Stimulated activated CD8-positive, alpha-beta memory T cell treated with anti-CD3 and anti-CD28 coated beads, Interleukin-12 subunit alpha, Interleukin-12 subunit beta, amount 100 ng/mL, for 24 hours (primary cell): ENCODE data around the gene GABBR1.
"Not testable (repeated sequence)": the region's sequence is repeated elsewhere in the genome, so short reads cannot be mapped to it uniquely, and the experiment has no call there.

Experiments used
- DNase-seq: peaks from one replicate; pipeline ENCODE4 v3.0.0-alpha.2; 2020; ENCODE audit errors: extremely low read depth

The GABBR1 gene

DNA sequence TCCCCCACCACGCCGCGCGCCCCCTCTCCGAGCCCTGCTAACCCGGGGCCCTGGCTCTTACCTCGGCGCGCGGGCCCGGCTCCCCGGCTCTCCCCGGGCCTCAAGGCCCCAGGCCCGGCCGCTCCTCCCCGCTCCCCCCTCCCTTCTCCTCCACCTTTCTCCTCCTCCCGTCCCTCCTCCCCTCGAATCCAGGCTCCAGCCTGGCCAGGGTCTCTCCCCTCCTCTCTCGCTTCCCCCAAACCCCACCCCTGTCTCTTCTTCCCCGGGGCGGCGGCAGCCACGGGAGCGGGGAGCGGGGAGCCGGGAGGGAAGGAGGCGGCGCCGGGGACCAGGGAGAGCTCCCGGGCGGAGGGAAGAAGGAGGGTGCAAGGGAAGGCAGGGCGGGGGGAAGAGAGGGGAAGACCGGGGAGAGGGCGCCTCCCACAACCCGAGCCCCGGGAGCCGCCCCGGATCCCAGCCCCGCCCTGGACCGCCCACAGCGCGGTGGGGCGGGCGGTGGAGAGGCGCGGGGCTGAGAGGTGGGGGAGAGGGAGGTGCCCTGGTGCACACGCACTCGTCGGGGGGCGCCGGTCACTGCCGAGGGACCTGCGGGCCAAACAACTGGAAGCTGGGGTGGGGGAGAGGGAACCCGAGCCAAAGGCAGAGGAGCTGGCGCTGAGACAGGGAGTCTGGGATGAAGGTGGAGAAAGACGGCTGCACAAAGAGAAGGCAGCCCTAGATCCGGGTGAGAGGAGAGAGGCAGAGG lies at the start of gene GABBR1:
Gene GABBR1 (minus strand): TSS at position 395 of the 745 bp plus-strand sequence. CDS start 798 bp downstream, outside the sequence.
- DNase-seq, result peak; percentile 37

DNA sequence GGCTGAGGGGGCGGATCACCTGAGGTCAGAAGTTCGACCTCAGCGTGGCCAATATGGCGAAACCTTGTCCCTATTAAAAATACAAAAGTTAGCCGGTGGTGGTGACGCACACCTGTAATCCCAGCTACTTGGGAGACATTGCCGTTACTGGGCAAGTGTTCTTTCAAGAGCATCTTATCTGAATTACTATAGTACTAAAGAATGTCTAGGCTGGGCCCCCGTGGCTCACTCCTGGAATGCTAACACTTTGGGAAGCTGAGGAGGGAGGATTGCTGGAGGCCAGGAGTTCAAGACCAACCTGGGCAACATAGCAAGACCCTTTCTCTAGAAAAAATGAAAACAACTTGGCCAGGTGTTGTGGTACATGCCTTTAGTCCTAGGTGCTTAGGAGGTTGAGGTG lies 48.8 kb upstream of the GABBR1 start:
- no peak for DNase-seq

DNA sequence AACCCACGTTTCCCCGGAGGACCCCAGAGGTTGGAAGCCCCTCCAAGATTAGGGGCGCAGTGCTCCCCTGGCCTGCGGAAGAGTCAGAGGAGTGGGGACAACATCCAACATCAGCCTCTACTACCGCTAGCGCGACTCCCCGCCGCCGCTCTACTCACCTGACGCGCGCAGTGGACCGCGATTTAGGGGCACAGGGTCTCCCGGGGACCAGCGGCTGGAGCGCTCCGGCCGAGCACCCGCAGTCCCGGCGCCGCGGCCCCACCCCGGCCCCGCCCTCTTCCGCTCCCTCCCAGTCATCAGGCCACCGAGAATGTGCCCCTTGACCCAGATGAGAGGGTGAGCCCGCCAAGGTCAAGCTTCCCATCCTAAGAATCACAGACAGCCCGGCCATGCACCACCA lies 47.9 kb upstream of the GABBR1 start, which contains the start of gene ZFP57:
Gene ZFP57 (minus strand): TSS at position 249 of the 400 bp plus-strand sequence. CDS start 4,149 bp downstream, outside the sequence.
- no peak for DNase-seq

DNA sequence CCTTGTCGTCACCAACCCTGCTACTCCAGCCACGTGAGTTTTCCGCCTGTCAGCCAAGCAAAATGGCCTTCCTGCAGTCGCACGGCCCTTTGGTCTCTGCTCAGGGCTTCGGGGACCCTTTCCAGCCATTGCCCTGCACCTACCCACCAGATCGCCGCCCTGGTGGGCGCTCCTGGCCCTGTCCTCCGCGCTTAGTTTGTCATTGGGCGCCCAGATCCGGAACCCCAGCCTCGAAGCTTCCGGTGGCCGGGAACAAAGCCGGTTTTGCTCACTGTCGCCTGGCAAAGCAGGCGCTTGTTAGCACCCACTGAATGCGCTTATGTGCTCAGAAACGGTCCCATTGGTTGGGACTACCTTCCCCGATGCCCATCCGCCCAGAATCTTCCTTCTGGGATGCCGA lies 47.4 kb upstream of the GABBR1 start:
- DNase-seq, result no peak

DNA sequence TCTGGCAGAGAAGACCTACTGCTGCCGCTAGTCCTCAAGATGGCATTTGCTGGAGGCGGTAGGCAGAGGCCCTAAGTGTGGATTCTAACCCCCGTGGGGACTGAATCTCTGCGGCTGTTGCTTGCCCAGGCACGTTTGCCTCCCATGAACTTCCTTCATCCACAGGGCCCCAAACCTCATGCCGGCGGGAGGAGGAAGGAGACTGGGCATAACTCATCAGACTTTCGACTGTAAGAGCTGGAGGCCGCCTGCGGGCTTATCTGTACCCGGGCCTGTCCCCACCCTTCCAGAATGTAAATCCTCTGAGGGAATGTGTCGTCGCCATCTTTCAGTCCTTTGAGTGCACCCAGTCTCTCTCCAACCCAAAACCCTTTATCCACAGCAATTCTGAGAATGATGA lies 47.0 kb upstream of the GABBR1 start:
- no peak for DNase-seq

DNA sequence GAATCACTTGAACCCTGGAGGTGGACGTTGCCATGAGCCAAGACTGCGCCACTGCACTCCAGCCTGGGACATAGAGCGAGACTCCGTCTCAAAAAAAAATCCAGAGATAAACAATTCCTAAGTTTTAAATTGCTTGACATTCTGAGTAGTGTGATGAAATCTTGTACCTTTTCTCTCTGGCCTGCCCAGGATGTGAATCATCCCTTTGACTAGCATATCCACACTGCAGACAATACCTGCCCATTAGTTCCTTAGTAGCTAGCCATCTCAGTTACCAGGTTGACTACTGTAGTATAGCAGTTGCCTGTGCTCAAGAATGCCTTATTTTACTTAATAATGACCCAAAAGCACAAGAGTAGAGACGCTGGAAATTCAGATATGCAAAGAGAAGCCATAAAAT lies 45.1 kb upstream of the GABBR1 start:
- DNase-seq, result no peak

DNA sequence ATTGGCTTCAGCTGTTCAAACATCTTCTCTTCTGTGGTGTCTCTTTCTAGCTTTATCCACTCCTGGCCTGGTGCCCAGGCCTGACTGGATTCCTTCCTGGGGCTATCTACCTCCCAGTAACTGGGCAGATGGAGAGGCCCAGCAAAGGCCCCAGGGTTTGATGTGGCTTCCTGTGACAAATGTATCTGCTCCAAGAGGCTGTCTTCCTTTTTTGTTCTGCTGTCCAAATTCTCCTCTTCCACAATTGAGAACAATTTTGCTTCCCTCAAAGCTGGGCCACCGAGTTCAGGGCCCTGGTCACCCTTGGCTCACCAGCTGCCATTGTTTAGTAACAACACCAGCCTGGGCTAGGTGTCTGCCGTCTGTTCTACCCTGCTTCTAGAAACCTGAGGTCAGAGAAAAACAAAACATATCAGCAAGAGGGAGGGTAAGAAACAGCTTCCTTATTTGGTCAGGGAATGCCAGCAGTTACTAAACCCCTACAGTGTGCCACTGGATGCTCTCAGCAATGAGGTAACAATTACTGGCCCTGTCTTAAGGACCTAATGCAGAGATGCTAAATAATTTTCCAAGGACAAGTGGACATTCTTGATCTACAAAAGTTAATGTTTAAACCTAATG lies 44.1 kb upstream of the GABBR1 start:
- no peak for DNase-seq

DNA sequence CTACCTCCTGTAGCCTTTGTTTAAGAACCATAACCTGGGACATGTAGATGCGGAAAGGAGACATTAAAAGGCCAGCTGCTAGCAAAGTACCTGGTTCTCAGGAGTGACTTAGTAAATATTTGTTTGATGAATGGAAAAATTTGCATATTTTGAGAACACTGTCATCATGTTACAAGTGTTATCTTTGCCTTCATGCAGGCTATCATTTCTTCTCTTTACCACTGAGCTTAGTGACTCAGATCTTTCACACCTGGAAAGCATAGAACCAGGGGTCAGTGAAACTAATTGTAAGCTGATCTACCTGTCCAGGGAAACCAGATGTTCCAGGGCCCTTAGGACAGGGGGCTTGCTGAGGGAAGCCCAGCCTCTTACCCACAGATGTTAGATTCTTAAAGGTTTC lies 42.6 kb upstream of the GABBR1 start:
- DNase-seq, result no peak

DNA sequence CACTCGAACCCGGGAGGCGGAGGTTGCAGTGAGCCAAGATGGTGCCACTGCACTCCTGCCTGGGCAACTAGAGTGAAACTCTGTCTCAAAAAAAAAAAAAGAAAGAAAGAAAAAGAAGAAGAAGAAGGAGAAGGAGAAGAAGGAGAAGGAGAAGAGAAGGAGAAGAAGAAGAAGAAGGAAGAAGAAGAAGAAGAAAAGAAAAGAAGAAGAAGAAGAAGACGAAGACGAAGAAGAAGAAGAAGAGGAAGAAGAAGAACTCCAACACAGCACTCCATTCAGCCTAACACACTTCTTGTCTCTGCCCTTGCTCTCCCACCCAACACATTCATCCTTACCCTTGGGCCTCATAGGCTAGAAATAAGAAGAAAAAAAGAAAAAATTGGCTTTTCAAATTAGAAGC lies 41.0 kb upstream of the GABBR1 start:
- no peak for DNase-seq

DNA sequence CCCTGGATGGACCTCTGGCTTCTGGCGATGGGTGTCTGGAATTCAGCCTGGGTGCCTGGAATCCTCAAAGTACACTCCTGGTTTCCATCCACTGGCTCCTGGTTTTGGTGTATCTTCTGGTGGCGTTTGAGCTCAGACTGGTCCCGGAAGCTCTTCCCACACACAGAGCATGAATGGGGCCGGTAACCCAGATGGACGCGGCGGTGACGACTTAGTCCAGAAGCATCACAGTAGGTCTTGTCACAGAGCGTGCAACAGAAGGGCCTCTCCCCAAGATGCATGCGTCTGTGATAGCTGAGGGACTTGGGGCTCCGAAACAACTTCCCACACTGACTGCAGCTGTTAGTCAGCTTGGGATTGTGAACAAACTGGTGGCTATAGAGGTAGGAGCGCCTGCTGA lies 40.2 kb upstream of the GABBR1 start:
- DNase-seq, result no peak

DNA sequence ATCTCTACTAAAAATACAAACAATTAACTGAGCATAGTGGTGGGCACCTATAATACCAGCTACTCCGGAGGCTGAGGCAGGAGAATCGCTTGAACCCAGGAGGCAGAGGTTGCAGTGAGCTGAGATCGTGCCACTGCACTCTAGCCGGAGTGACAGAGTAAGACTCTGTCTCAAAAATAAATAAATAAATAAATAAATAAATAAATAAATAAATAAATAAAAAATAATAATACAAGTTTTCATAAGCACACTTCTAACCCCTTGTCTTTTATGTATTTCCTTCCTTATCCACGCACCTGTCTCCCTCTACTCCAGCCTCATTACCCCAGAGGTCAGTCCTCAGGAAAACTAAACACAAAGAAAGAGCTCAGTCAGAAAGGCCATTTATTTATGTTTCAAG lies 39.1 kb upstream of the GABBR1 start:
- DNase-seq, result not testable (repeated sequence)

DNA sequence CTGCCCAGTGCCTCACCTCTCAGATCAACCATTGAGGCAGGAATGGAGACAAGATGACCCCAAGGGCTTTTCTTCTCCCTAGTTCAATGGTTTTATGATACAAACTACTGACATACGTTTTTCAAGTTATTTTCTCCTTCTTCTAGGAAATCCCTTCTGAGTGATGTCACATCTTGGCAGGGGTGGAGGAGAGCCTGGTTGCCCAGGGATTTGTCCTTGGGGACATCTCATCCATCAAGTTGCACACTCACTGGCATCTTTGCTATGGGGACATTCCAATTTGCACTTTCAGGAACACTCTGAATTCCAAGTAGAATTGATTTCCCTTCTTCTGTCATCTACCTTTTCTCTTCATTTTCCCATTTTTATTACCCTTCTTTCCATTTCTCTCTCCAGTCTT lies 38.0 kb upstream of the GABBR1 start:
- DNase-seq, result no peak

DNA sequence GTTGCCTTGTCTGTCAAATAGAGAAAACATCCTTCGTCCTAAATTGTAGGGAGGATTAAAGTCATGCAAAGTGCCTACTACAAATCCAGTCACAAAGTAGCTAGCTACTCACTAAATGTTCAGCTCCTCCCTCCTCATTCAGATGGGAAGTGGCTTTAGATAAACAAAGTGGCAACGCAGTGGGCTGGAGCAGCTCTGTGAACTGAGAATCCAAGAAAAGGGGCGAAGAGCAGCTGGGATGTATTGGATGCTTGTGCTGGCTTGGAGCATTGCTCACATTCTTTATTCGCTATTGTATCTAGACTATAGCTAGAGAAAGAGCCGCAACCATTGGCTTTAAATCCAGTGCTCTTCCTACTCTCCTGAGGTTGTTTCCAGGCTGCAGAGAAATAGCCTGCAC lies 34.2 kb upstream of the GABBR1 start:
- DNase-seq, result no peak

DNA sequence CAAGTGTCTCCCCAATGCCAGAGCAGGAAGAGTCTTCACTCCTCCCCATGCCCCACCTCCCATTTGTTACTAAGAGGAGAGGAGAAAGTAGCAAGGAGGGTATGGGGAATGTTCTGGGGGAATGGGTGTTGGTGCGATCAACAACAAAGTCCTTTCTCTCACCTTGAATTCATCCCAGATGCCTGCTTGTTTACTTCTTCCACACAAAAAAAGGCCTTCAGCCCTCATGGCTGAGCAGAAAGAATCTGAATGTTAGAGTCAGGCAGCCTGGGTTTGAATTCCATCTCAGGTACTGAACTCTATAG lies 33.8 kb upstream of the GABBR1 start:
- no peak for DNase-seq

DNA sequence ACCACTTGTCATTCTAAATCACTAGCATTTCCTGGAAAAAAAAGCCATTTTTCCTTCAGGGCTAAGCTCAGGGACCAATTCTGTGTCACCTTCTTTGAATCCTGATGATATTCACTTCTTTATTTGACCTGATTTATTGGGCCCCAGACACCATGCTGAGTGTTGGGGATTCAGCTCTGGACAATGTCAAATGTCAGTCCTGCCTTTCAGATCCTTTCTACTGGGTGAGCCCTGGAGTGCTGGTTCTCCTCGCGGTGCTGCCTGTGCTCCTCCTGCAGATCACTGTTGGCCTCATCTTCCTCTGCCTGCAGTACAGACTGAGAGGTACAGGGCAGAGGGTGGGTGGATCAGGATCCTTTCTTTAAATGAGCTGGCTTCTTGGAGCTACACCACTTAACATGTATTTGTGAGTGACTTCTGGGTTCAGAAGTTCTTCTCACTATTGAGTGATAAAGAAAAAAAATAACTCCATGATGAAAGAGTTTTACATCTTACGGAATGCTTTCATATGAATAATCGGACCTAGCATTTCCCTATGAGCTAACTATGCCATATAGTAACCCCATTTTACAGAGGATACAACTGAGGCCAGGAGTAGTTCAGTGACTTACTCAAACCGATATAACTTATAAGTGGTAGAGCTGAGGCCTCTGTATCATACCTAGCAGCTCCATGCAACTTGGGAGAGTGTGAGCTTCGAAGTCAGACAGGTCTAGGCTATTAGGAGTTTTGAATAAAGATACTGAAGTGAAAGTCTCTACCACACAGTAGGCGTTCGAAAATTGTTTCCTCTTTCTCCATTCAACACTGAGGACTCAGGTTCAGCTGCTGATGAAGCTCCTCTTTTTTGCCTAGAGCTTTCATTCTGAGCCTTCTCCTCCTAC lies 33.2 kb upstream of the GABBR1 start:
- DNase-seq, result no peak

DNA sequence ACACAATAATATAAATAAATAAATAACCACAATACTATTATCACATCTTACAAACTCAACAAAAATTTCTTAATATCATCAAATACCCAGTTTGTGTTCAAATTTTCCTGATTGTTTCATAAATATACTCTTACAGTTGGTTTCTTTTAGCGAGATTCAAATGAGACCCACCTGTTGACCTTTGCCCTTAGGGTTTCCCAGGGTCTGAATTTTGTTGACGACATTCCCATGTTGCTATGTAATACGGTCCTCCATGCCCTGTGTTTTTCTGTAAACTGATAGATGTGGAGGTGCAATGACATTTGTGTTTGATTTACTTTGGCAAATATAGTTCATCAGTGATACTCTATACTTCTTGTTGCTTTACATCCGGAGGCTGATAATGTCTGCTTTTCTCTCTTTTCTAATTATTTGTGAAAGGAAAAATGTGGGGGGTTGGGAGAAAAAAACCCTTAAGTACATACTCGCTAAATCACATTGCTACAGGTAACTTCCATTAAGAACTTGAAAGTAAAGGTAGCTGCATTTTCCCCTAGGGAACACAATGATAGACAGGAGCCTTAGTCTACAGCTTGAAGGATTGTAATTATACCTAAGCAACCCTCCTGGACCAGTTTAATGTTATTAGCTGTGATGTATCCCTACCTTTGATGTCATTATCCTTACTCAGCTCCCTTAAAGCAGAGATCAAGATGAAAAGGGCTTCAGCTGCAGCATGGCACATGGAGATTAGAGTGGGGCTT lies 30.5 kb upstream of the GABBR1 start:
- no peak for DNase-seq

DNA sequence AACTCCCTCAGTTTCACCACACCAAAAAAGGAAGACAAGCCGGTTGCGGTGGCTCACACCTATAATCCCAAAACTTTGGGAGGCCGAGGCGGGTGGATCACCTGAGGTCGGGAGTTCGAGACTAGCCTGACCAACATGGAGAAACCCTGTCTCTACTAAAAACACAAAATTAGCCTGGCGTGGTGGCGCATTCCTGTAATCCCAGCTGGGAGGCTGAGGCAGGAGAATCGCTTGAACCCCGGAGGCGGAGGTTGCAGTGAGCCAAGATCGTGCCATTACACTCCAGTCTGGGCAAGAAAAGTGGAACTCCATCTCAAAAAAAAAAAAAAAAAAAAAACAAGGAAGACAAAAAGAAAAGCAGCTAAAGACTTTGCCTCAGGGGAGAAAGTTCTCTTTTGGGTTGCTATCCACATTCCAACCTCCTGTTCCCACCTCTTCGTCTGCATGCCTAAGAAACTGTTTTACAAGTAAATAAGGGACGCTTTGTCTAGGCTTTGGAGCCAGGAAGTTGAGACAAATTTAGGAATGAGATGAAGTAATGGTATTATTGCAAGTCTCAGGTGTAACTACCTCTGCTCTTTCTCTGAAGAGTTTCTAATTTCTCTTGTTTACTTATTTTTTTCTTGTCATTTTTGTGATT lies 28.6 kb upstream of the GABBR1 start:
- DNase-seq, result not testable (repeated sequence)

DNA sequence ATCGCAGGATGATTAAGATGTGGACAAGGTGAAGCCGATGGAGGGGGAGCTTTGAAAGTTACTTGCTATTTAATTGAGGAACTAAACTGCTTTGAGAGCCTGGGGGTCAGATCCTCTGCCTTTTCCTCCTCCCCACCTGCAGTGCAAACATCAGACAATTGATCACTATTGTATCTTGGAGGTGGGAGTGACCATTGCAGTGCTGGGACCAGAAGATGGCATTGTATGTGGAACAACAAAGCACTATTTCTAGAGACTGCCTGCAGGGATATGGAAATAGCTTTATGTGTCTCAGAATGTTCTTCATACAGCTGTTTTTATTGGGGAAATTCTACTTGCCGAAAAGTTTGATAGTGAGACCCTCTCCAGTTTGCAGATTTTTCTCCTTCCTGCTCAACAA lies 28.1 kb upstream of the GABBR1 start:
- DNase-seq, result no peak

DNA sequence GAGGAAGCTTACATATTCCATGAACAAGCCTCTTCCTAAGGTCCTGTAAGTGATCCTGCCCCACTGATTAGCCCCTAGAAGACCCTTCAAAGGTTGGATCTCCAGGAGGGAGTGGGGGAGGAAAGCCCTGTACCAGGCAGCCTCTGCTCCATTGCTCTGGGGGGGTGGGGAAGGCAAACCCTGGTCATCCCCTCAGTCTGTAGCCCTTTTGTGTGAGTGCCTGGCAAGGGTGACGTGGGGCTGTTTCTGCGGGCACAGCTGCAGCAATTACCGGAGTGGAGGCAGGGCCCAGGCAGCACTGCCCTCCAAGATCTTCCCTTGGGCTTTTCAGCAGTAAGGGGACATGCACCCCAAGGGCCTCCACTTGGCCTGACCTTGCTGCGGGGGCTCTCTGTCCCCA lies 23.8 kb upstream of the GABBR1 start, which contains the start of gene MOG:
Gene MOG (plus strand): TSS at position 295 of the 400 bp plus-strand sequence. CDS start 118 bp downstream, outside the sequence.
- no peak for DNase-seq

DNA sequence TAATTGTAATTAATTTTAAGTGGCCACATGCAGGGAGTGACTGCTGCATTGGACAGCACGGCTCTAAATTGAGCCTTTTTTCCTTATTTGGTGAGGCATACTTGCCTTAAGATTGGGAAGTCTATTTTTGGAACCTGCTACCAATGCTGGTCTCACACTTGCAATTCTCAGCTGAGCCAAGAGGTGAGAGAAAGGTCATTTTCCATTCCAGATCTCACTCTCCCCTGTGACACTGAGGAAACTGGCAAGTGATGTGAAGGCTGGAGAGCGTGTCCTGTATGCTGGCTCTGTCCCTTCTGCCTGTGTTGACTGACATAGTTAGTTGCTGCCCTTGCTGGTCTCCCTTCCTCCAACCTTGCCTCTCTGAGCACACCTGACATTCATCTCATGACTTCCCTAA lies 23.2 kb upstream of the GABBR1 start:
- no peak for DNase-seq

DNA sequence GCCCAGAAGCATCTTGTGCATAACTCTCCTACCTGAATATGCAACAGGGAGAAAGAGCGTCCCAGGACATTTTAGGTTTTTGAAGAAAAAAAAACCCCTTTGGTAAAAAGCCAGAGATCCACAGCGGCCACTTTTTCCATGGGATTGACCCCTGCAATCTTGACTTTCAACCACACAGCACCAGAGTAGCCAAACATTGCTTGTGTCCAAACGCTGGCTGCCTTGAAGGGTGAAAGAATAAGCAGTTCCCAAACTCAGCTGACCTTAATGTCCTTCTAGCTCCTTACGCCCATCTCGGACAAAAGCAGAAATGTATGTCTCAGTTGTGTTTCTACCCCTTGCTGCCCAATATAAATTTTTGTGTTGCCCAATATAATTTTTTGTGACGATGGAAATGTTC lies 22.7 kb upstream of the GABBR1 start:
- DNase-seq, result no peak
